ENCODE measurements around the gene ITGA2.
A peak's percentile ranks its signal among the peaks of the same experiment; 100 is the strongest.

Gene ITGA2

GRCh38 chr5:53113947-53114346, 124.8 kb downstream of the ITGA2 start:
- no peaks in the 10 kb centered on the region for H3K36me3 ChIP-seq (ENCODE audit: control insufficient read depth, insufficient read depth, low read length)
- H3K4me1 ChIP-seq: no peaks in the 10 kb centered on the region
- no peaks in the 10 kb centered on the region for H3K27me3 ChIP-seq (ENCODE audit: control insufficient read depth, insufficient read depth, low read length)
- H3K9ac ChIP-seq: no peak overlapping the region
- no peaks in the 10 kb centered on the region for H3K9me3 ChIP-seq (ENCODE audit: control insufficient read depth, low read length)
- H2AFZ ChIP-seq: no peak overlapping the region
- H3K4me3 ChIP-seq (ENCODE audit: low read depth, low read length): no peak overlapping the region
- H3K27ac ChIP-seq: no peak overlapping the region
- peaks cover 5% of the 10 kb centered on the region for H3K79me2 ChIP-seq
- H3K4me2 ChIP-seq (ENCODE audit: low read length): no peak overlapping the region
- TF ChIP-seq CTCF (IDR thresholded peaks at IDR 0.05): no peak

GRCh38 chr5:53114988-53115387, 125.8 kb downstream of the ITGA2 start:
- Histone ChIP-seq H3K9me3 (ENCODE audit: control insufficient read depth, low read length) (no peaks in the 10 kb centered on the region), H3K4me1 (no peaks in the 10 kb centered on the region), H3K4me3 (ENCODE audit: low read depth, low read length) (no peak overlapping the region), H3K27ac (no peak overlapping the region), H3K9ac (no peak overlapping the region), H3K4me2 (ENCODE audit: low read length) (no peak overlapping the region), H3K27me3 (ENCODE audit: control insufficient read depth, insufficient read depth, low read length) (no peaks in the 10 kb centered on the region), H3K36me3 (ENCODE audit: control insufficient read depth, insufficient read depth, low read length) (no peaks in the 10 kb centered on the region), H2AFZ (no peak overlapping the region), H3K79me2 (peaks cover 3% of the 10 kb centered on the region)
- TF ChIP-seq CTCF (IDR thresholded peaks at IDR 0.05): peak; percentile 8

- H3K27ac ChIP-seq: no peak overlapping the region
- no peaks in the 10 kb centered on the region for H3K9me3 ChIP-seq (ENCODE audit: control insufficient read depth, low read length)
- H3K27me3 ChIP-seq (ENCODE audit: control insufficient read depth, insufficient read depth, low read length): no peaks in the 10 kb centered on the region
- H3K79me2 ChIP-seq: no peaks in the 10 kb centered on the region
- no peak overlapping the region for H3K4me3 ChIP-seq (ENCODE audit: low read depth, low read length)
- no peak for TF ChIP-seq CTCF (IDR thresholded peaks at IDR 0.05)
- H3K36me3 ChIP-seq (ENCODE audit: control insufficient read depth, insufficient read depth, low read length): no peaks in the 10 kb centered on the region
- no peak overlapping the region for H3K4me2 ChIP-seq (ENCODE audit: low read length)
- no peak overlapping the region for H3K9ac ChIP-seq
- no peak overlapping the region for H2AFZ ChIP-seq
- H3K4me1 ChIP-seq: no peaks in the 10 kb centered on the region
Measured at GRCh38 chr5:53116597-53116996, 127.4 kb downstream of the ITGA2 start.

- TF ChIP-seq CTCF (IDR thresholded peaks at IDR 0.05): no peak
Measured at GRCh38 chr5:53118879-53119278, 129.7 kb downstream of the ITGA2 start.

GRCh38 chr5:53120165-53120564, 131.0 kb downstream of the ITGA2 start:
- H3K9ac ChIP-seq: no peak overlapping the region

More at GRCh38 chr5:53118879-53119278, 129.7 kb downstream of the ITGA2 start:
- Histone ChIP-seq H3K9me3 (ENCODE audit: control insufficient read depth, low read length) (no peaks in the 10 kb centered on the region), H3K9ac (no peak overlapping the region), H3K27ac (no peak overlapping the region), H3K4me3 (ENCODE audit: low read depth, low read length) (no peak overlapping the region), H2AFZ (no peak overlapping the region), H3K36me3 (ENCODE audit: control insufficient read depth, insufficient read depth, low read length) (no peaks in the 10 kb centered on the region), H3K79me2 (no peaks in the 10 kb centered on the region), H3K4me2 (ENCODE audit: low read length) (no peak overlapping the region), H3K4me1 (no peaks in the 10 kb centered on the region), H3K27me3 (ENCODE audit: control insufficient read depth, insufficient read depth, low read length) (no peaks in the 10 kb centered on the region)

More at GRCh38 chr5:53120165-53120564, 131.0 kb downstream of the ITGA2 start:
- H3K79me2 ChIP-seq: no peaks in the 10 kb centered on the region
- no peaks in the 10 kb centered on the region for H3K36me3 ChIP-seq (ENCODE audit: control insufficient read depth, insufficient read depth, low read length)
- H3K27me3 ChIP-seq (ENCODE audit: control insufficient read depth, insufficient read depth, low read length): no peaks in the 10 kb centered on the region
- TF ChIP-seq CTCF (IDR thresholded peaks at IDR 0.05): no peak
- H3K4me2 ChIP-seq (ENCODE audit: low read length): no peak overlapping the region
- no peak overlapping the region for H3K4me3 ChIP-seq (ENCODE audit: low read depth, low read length)
- H2AFZ ChIP-seq: no peak overlapping the region
- H3K9me3 ChIP-seq (ENCODE audit: control insufficient read depth, low read length): no peaks in the 10 kb centered on the region
- H3K27ac ChIP-seq: no peak overlapping the region
- H3K4me1 ChIP-seq: no peaks in the 10 kb centered on the region

Measured in parathyroid adenoma (tissue), 2 donors.